NCI-H1048 (cell line): Measurements from ENCODE around the gene TSC22D1.

Source experiments
- DNase-seq: peaks from one replicate; lab custom pipeline; 2025; lab: John Stamatoyannopoulos, UW

TSC22D1 gene

GRCh38 chr13:44382635-44383145 is 193.4 kb downstream of the TSC22D1 start:
- DNase-seq, result no peak
